ENCODE results near the gene RUFY1. TPM values are rescaled to one million over a fixed set of nuclear protein-coding genes. Genes with fewer than 3 reads are reported as not detected.
"Not testable (repeated sequence)": the region's sequence is repeated elsewhere in the genome, so short reads cannot be mapped to it uniquely, and the experiment has no call there.

RUFY1 gene
- total RNA-seq, 2 experiments from 2014 or later: 35.8 to 47.7 TPM

- POLR2A ChIA-PET: interaction anchor here (1.1 kb wide), 1 partner anchor 17 kb away, joined by 4 read pairs; no protein-coding TSS in a partner anchor
- Histone ChIP-seq H3K9me3 (ENCODE audit: low read length) (no peaks in the 10 kb centered on the region), H3K4me3 (ENCODE audit: low read depth, low read length, poor library complexity, severe bottlenecking) (no peak overlapping the region), H3K36me3 (ENCODE audit: insufficient read depth, low read length) (no peaks in the 10 kb centered on the region), H3K27ac (ENCODE audit: low read depth, low read length, poor library complexity, severe bottlenecking) (no peak overlapping the region), H3K9me2 (ENCODE audit: insufficient read depth, low read length) (no peaks in the 10 kb centered on the region), H4K20me1 (ENCODE audit: insufficient read depth, low read length) (no peaks in the 10 kb centered on the region), H3K4me2 (ENCODE audit: low read length) (peak overlapping the region; percentile 31; the same call in 1 of the 2 replicates), H2AFZ (ENCODE audit: low read length) (peak overlapping the region; percentile 56), H3K4me1 (ENCODE audit: insufficient read depth, low read length, poor library complexity, severe bottlenecking) (peaks cover 51% of the 10 kb centered on the region), H3K79me2 (ENCODE audit: insufficient read depth, low read depth, low read length) (no peaks in the 10 kb centered on the region)
- no peak for TF ChIP-seq EZH2phosphoT487 (IDR thresholded peaks at IDR 0.05; ENCODE audit: borderline replicate concordance, low read depth, low read length)
- TF ChIP-seq CTCF (conservative IDR thresholded peaks at IDR 0.05; ENCODE audit: low read length): no peak
- intact Hi-C loops (cut with micrococcal nuclease; ENCODE audit: unreplicated experiment): no loop called here
- CTCF ChIA-PET (ENCODE audit: unreplicated experiment): interaction anchor here (0.5 kb wide), 1 partner anchor 45 kb away, joined by 3 read pairs; no protein-coding TSS in a partner anchor
- BruUV-seq (replicated peaks): no TSS peak
- no peak for DNase-seq (ENCODE audit: low spot score)
Observed at GRCh38 chr5:179542170-179542569, 8.2 kb upstream of the RUFY1 start.

GRCh38 chr5:179543275-179543674 lies 7.1 kb upstream of the RUFY1 start:
- Histone ChIP-seq H3K27ac (ENCODE audit: low read depth, low read length, poor library complexity, severe bottlenecking) (peak overlapping the region; percentile 93), H3K4me1 (ENCODE audit: insufficient read depth, low read length, poor library complexity, severe bottlenecking) (peaks cover 57% of the 10 kb centered on the region), H3K4me2 (ENCODE audit: low read length) (peak overlapping the region; percentile 41; the same call in 1 of the 2 replicates)
- H3K4me3 ChIP-seq (ENCODE audit: low read depth, low read length, poor library complexity, severe bottlenecking); H3K36me3 ChIP-seq (ENCODE audit: insufficient read depth, low read length); BruUV-seq (replicated peaks); intact Hi-C loops (cut with micrococcal nuclease; ENCODE audit: unreplicated experiment); H4K20me1 ChIP-seq (ENCODE audit: insufficient read depth, low read length); H3K79me2 ChIP-seq (ENCODE audit: insufficient read depth, low read depth, low read length); H3K9me2 ChIP-seq (ENCODE audit: insufficient read depth, low read length); H2AFZ ChIP-seq (ENCODE audit: low read length); H3K9me3 ChIP-seq (ENCODE audit: low read length): not testable (repeated sequence)
- CTCF ChIA-PET (ENCODE audit: unreplicated experiment): interaction anchor here (0.6 kb wide), 1 partner anchor 8 kb away, joined by 3 read pairs; no protein-coding TSS in a partner anchor
- peak; percentile 44 for DNase-seq (ENCODE audit: low spot score)
- POLR2A ChIA-PET: interaction anchor here (0.5 to 1.9 kb wide), 5 partner anchors 15 to 1292 kb away, joined by 3 to 14 read pairs (median 4); no protein-coding TSS in a partner anchor

GRCh38 chr5:179553006-179553405 lies 2.7 kb downstream of the RUFY1 start:
- intact Hi-C loops (cut with micrococcal nuclease; ENCODE audit: unreplicated experiment): no loop called here
- Histone ChIP-seq H2AFZ (ENCODE audit: low read length) (no peak overlapping the region), H3K36me3 (ENCODE audit: insufficient read depth, low read length) (peaks cover 46% of the 10 kb centered on the region), H3K4me1 (ENCODE audit: insufficient read depth, low read length, poor library complexity, severe bottlenecking) (peaks cover 30% of the 10 kb centered on the region), H3K4me3 (ENCODE audit: low read depth, low read length, poor library complexity, severe bottlenecking) (peak overlapping the region; percentile 81), H3K4me2 (ENCODE audit: low read length) (peak overlapping the region; percentile 81), H3K27ac (ENCODE audit: low read depth, low read length, poor library complexity, severe bottlenecking) (no peak overlapping the region), H3K79me2 (ENCODE audit: insufficient read depth, low read depth, low read length) (peaks cover 62% of the 10 kb centered on the region), H3K9me3 (ENCODE audit: low read length) (no peaks in the 10 kb centered on the region), H3K9me2 (ENCODE audit: insufficient read depth, low read length) (no peaks in the 10 kb centered on the region), H4K20me1 (ENCODE audit: insufficient read depth, low read length) (peaks cover 12% of the 10 kb centered on the region; the same call in 1 of the 2 replicates)
- POLR2A ChIA-PET: no interaction called here
- CTCF ChIA-PET (ENCODE audit: unreplicated experiment): no interaction called here
- TF ChIP-seq EZH2phosphoT487 (IDR thresholded peaks at IDR 0.05; ENCODE audit: borderline replicate concordance, low read depth, low read length) (no peak), CTCF (conservative IDR thresholded peaks at IDR 0.05; ENCODE audit: low read length) (no peak)
- no peak for DNase-seq (ENCODE audit: low spot score)
- BruUV-seq (replicated peaks): no TSS peak

All from OCI-LY7 (cell line).